ENCODE results near the gene ZMYND10.
A peak's percentile ranks its signal among the peaks of the same experiment; 100 is the strongest.

Gene ZMYND10

GRCh38 chr3:50342813-50343633 lies 2.5 kb downstream of the ZMYND10 start:
- DNase-seq: no peak

- no peak for DNase-seq
Measured at GRCh38 chr3:50341996-50342650, 3.4 kb downstream of the ZMYND10 start.

GRCh38 chr3:50341537-50341936 lies 4.0 kb downstream of the ZMYND10 start:
- no peak for DNase-seq

GRCh38 chr3:50340448-50341329 lies 4.8 kb downstream of the ZMYND10 start, which contains the start of gene RASSF1:
Gene RASSF1, minus strand, starts transcription at chr3:50340836. Its CDS starts 31 bp downstream, at chr3:50340805.
- no peak for DNase-seq

- no peak for DNase-seq
Measured at GRCh38 chr3:50340147-50340447, 5.4 kb downstream of the ZMYND10 start.

- DNase-seq: no peak
Measured at GRCh38 chr3:50339485-50340146, 5.9 kb downstream of the ZMYND10 start.

- no peak for DNase-seq
Measured at GRCh38 chr3:50338965-50339364, 6.6 kb downstream of the ZMYND10 start.

GRCh38 chr3:50337175-50337861 lies 8.2 kb downstream of the ZMYND10 start:
- peak; percentile 97 for DNase-seq

GRCh38 chr3:50336452-50337174 lies 8.9 kb downstream of the ZMYND10 start:
- DNase-seq: no peak

GRCh38 chr3:50334339-50335075 lies 11.0 kb downstream of the ZMYND10 start:
- DNase-seq: no peak

- no peak for DNase-seq
Measured at GRCh38 chr3:50333744-50334328, 11.7 kb downstream of the ZMYND10 start.

- no peak for DNase-seq
Measured at GRCh38 chr3:50331364-50331907, 14.1 kb downstream of the ZMYND10 start.

- DNase-seq: no peak
Measured at GRCh38 chr3:50330330-50330729, 15.2 kb downstream of the ZMYND10 start.

- DNase-seq: peak; percentile 92
Measured at GRCh38 chr3:50327943-50328691, 17.4 kb downstream of the ZMYND10 start, which contains the start of gene TUSC2. Gene TUSC2, minus strand, starts transcription at chr3:50328223. Its CDS starts 124 bp downstream, at chr3:50328099.

GRCh38 chr3:50327129-50327528 lies 18.4 kb downstream of the ZMYND10 start:
- no peak for DNase-seq

GRCh38 chr3:50326182-50326541 lies 19.4 kb downstream of the ZMYND10 start:
- DNase-seq: no peak

- DNase-seq: no peak
Measured at GRCh38 chr3:50325497-50326181, 19.9 kb downstream of the ZMYND10 start.

GRCh38 chr3:50325113-50325480 lies 20.4 kb downstream of the ZMYND10 start:
- no peak for DNase-seq
